Activated T-cell treated with anti-CD3 and anti-CD28 coated beads for 48 hours (primary cell): ENCODE data around the gene NT5DC1.

Experiments
- DNase-seq: peaks from one replicate; pipeline ENCODE4 v3.0.0-alpha.2; 2020; ENCODE audit warnings: low read depth

The NT5DC1 gene

GRCh38 chr6:116139917-116140316 is 39.3 kb downstream of the NT5DC1 start:
- no peak for DNase-seq

- DNase-seq = no peak
These were observed 44.0 kb downstream of the NT5DC1 start for GRCh38 chr6:116144605-116145004.

GRCh38 chr6:116145803-116146675 is 45.4 kb downstream of the NT5DC1 start:
- no peak for DNase-seq

- DNase-seq = no peak
These were observed 52.0 kb downstream of the NT5DC1 start for GRCh38 chr6:116152620-116153019.

- DNase-seq = no peak
These were observed 54.2 kb downstream of the NT5DC1 start for GRCh38 chr6:116154887-116155286.

- DNase-seq = no peak
These were observed 56.0 kb downstream of the NT5DC1 start for GRCh38 chr6:116156405-116157326.

- no peak for DNase-seq
These were observed 56.7 kb downstream of the NT5DC1 start for GRCh38 chr6:116157391-116157790.

- DNase-seq = no peak
These were observed 58.0 kb downstream of the NT5DC1 start for GRCh38 chr6:116158641-116159040.

GRCh38 chr6:116159782-116160524 is 59.3 kb downstream of the NT5DC1 start:
- DNase-seq = no peak

GRCh38 chr6:116165596-116165995 is 64.9 kb downstream of the NT5DC1 start:
- no peak for DNase-seq

GRCh38 chr6:116166369-116166768 is 65.7 kb downstream of the NT5DC1 start:
- no peak for DNase-seq

GRCh38 chr6:116168148-116168547 is 67.5 kb downstream of the NT5DC1 start:
- DNase-seq = no peak

GRCh38 chr6:116169880-116170279 is 69.2 kb downstream of the NT5DC1 start:
- DNase-seq = no peak

GRCh38 chr6:116170358-116171057 is 69.9 kb downstream of the NT5DC1 start:
- DNase-seq = no peak

GRCh38 chr6:116173928-116174327 is 73.3 kb downstream of the NT5DC1 start:
- no peak for DNase-seq

GRCh38 chr6:116175344-116175743 is 74.7 kb downstream of the NT5DC1 start:
- DNase-seq = no peak

GRCh38 chr6:116176596-116176995 is 75.9 kb downstream of the NT5DC1 start:
- no peak for DNase-seq

GRCh38 chr6:116180375-116180774 is 79.7 kb downstream of the NT5DC1 start:
- DNase-seq = no peak

- DNase-seq = no peak
These were observed 88.8 kb downstream of the NT5DC1 start for GRCh38 chr6:116189472-116189871.

- DNase-seq = no peak
These were observed 89.9 kb downstream of the NT5DC1 start for GRCh38 chr6:116190550-116190949.

- DNase-seq = no peak
These were observed 91.2 kb downstream of the NT5DC1 start for GRCh38 chr6:116191881-116192280.

GRCh38 chr6:116192786-116193185 is 92.1 kb downstream of the NT5DC1 start:
- no peak for DNase-seq
